HG03039 (cell line): ENCODE data around the gene SH3BP1.

Experiments
- ATAC-seq: cut with Tn5 transposase; IDR thresholded peaks from one replicate; pipeline ENCODE4 v1.9.1; 2021; ENCODE audit warnings: mild to moderate bottlenecking, moderate library complexity; ENCODE audit not compliant: unreplicated experiment

SH3BP1 gene

GRCh38 chr22:37632174-37633088, 7.0 kb upstream of the SH3BP1 start:
- ATAC-seq: no peak

- peak; percentile 46 for ATAC-seq
Measured at GRCh38 chr22:37633089-37633624, 6.3 kb upstream of the SH3BP1 start.

- peak; percentile 40 for ATAC-seq
Measured at GRCh38 chr22:37633625-37634416, 5.6 kb upstream of the SH3BP1 start.

GRCh38 chr22:37634417-37634924, 5.0 kb upstream of the SH3BP1 start:
- no peak for ATAC-seq

DNA sequence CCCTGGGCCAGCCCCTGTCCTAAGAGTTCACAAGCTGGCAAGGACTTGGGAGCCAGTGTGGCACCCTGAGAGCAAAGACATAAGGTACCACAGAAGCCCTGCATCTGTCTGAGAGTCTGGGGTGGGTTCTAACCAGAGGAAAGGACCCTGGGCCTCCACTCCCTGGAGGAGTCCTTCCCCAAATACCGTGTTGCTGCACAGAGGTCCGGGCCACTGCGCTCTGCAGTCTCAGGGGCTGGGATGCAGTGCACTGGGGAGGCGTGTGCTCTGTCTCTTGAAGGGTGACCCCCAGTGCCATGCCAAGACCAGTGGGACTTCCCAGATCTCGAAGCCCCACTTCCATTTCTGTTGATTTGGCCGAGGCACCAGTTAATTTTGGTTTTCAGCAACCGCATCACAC, 4.3 kb upstream of the SH3BP1 start:
- no peak for ATAC-seq

DNA sequence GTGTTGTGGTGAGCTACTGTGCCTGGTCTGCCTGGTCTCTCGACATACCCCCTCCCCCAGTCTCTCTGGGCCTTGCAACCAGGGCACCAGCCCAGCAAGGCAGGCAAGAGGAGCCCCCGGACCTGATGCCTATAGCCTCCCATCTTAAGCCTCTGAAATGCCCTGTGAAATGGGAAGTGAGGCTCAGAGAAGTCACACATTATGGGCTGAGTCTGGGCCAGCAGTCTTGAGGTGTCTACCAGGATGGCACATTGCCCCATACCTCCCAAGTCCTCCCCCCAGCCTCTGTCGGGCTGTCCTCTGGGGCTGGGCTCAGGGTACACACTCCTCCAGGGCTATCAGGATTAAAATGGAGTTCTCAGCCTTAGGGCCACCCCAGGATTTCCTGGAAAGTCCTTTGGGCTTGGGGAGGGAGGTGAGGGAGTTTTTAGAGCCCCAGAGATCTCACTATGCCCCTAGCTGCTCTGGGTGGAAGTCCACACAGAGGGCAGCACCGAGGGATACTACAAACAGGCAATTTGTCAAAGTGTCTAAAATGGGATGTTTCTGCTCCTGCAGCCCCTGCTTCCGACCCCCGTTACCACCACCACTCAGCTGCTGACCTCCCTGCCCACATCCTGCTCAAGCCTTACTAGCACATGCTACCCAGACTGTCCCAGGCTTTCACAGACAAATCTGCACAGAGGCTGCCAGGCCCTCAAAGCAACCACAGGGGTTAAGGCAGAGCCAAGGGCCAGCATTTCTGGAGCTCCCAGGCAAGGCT, 3.1 kb upstream of the SH3BP1 start:
- ATAC-seq: no peak

GRCh38 chr22:37636949-37637273, 2.6 kb upstream of the SH3BP1 start:
- ATAC-seq: no peak

GRCh38 chr22:37638391-37639069, 939 bp upstream of the SH3BP1 start:
- no peak for ATAC-seq

GRCh38 chr22:37639771-37640590, 512 bp downstream of the SH3BP1 start:
- no peak for ATAC-seq

DNA sequence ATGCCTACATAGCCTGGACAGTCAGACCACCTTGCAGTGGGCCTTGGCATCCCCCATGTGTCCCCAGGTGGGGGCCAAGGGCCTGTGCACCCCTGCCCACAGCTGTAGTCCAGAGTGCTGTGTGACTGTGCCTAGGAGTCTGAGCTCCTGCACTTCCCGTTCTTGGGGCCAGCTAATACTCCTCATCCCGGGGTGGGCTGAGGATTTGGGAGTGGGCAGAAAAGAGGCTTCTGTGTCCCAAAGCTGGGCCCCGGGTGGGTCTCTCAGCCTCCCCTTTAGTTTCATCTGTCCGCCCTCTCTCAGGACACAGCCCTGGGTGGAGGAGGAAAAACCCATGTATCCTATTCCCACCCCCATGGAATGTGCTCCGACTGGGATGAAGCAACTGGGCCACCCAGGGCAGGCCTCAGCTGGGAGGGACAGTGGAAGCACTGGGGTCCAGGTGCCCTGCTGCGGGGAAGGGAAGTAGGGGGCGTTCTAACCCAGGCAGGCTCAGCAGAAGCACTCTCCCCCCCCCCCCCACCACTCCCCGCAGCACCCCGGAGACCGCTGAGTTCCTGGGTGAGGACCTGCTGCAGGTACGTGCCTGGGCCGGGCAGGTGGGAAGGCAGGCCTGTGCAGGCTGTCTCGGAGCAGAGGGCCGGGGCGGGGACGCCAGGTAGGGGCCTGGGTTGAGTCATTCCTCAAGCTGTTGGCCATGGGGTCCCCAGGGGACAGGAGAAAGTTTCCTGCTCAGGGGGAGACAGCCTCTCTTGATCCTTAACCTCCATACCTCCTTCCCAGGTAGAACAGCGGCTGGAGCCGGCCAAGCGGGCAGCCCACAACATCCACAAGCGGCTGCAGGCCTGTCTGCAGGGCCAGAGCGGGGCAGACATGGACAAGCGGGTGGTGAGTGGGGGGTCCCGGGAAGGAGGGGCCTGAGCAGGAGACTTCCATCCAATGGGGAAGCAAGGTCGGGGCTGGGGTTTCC, 1.4 kb downstream of the SH3BP1 start:
- ATAC-seq: no peak

- no peak for ATAC-seq
Measured at GRCh38 chr22:37641561-37641949, 2.1 kb downstream of the SH3BP1 start.

DNA sequence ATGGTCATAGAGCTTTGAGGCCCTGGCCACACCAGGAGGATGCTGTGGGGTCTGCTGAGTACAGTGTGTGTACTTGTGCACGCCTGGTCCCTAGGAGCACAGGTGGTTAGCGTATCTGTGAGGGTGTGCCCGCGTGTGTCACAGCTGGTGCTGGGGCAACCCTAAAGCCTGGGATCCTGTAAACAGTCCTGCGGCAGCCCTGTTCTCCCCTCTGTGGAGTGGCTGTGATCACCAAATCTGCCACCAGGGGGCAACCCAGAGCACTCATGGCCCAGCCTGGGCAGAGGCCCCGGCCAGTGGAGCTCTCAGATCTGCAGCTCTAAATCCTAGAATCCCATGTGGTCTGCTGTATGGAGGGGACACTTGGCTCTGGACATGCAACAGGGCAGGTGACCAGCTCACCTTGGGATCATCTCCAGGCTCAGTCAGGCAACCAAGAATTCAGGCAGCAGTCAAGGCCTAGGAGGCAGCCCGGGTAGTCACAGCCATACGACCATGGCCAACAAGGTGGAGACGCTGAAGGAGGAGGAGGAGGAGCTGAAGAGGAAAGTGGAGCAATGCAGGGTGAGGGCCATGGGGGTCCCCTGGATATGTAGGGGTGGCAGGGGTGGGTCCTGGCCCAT, 3.9 kb downstream of the SH3BP1 start:
- ATAC-seq: peak; percentile 51

DNA sequence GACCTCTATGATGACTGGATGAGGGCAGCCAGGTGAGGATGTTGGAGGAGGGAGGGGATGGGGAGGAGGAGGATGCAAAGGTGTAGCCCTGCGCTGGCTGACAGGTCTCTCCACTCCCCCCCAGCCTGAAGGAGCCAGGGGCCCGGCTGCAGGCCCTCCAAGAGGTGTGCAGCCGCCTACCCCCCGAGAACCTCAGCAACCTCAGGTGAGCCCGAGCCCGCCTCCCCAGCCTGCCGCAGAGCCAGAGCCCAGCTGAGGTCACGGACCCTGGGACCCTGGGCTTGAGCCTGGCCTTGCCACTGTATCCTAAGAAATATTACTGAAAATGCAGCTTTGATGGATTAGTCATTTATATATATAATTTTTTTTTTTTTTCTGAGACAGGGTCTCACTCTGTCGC, 7.8 kb downstream of the SH3BP1 start:
- ATAC-seq: no peak

- ATAC-seq: no peak
Measured at GRCh38 chr22:37647928-37648327, 8.5 kb downstream of the SH3BP1 start.

DNA sequence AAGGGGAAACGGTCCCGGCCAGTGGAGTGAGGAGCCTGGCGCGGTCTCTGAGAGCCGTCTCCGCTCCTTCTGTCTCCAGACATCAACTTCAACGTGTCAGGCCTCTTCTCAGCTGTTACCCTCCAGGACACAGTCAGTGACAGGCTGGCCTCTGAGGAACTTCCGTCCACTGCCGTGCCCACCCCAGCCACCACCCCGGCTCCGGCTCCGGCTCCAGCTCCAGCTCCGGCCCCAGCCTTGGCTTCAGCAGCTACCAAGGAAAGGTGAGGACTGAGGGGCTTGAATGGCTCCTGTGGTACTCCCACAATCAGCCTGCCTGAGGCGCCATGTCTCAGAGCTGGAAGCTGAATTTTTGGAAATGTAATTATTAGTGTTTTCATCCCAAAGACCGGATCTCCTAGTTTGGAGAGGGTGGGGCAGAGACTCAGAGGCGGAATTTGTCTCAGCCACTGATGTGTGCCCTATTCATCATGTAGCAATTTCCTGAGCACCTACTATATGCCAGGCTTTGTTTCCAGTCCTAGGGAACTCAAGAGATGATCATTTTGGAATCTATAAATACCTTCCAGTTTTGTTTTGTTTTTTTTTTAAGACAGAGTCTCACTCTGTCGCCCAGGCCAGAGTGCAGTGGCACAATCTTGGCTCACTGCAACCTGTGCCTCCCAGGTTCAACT, 11.1 kb downstream of the SH3BP1 start:
- no peak for ATAC-seq

GRCh38 chr22:37654563-37655251, 15.2 kb downstream of the SH3BP1 start:
- no peak for ATAC-seq

DNA sequence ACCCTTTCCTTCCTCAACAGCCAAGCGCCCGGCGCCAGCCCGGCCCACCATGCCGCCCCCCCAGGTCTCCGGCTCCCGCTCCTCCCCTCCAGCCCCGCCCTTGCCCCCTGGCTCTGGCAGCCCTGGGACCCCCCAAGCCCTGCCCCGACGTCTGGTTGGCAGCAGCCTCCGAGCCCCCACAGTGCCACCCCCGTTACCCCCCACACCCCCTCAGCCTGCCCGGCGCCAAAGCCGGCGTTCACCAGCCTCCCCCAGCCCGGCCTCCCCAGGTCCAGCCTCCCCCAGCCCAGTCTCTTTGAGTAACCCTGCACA, 15.7 kb downstream of the SH3BP1 start:
- ATAC-seq: no peak
